Endodermal cell (in vitro differentiated cells): ENCODE data around the gene LYPD1. TPM values are rescaled to one million over a fixed set of nuclear protein-coding genes. Genes with fewer than 3 reads are reported as not detected.

Experiments
- DNase-seq: peaks from one replicate; pipeline ENCODE4 v3.0.0-alpha.2; 2017
- H3K27ac ChIP-seq: 2 replicates; pipeline ENCODE4 v1.5.1; 2013; ENCODE audit warnings: mild to moderate bottlenecking, low read depth, low read length, moderate library complexity
- H3K27me3 ChIP-seq: 2 replicates; pipeline ENCODE4 v1.6.1; 2013; ENCODE audit warnings: mild to moderate bottlenecking, low read length, moderate library complexity; ENCODE audit not compliant: insufficient read depth, control insufficient read depth, poor library complexity, severe bottlenecking
- H3K36me3 ChIP-seq: 2 replicates; pipeline ENCODE4 v1.7.0; 2013; ENCODE audit warnings: mild to moderate bottlenecking, low read length, moderate library complexity; ENCODE audit not compliant: control insufficient read depth, insufficient read depth
- H3K4me1 ChIP-seq: one replicate; pipeline ENCODE4 v1.7.0; 2013; ENCODE audit warnings: low read length; ENCODE audit not compliant: control insufficient read depth, insufficient read depth
- H3K4me3 ChIP-seq: 2 replicates; pipeline ENCODE4 v1.5.1; 2013; ENCODE audit warnings: mild to moderate bottlenecking, low read length, moderate library complexity
- H3K9ac ChIP-seq: 2 replicates; pipeline ENCODE4 v1.6.1; 2013; ENCODE audit warnings: mild to moderate bottlenecking, low read length, moderate library complexity; ENCODE audit not compliant: poor library complexity, severe bottlenecking; ENCODE audit errors: extremely low read depth
- H3K9me3 ChIP-seq: 2 replicates; pipeline ENCODE4 v1.6.1; 2013; ENCODE audit warnings: mild to moderate bottlenecking, low read length, moderate library complexity; ENCODE audit not compliant: control insufficient read depth
- H3K27ac Mint-ChIP-seq: 2 replicates; pipeline ENCODE4 v1.8.0; 2020; ENCODE audit warnings: mixed read lengths
- H3K27me3 Mint-ChIP-seq: 2 replicates; pipeline ENCODE4 v1.8.0; 2021; ENCODE audit warnings: mild to moderate bottlenecking, mixed read lengths; ENCODE audit not compliant: insufficient read depth
- H3K36me3 Mint-ChIP-seq: 2 replicates; pipeline ENCODE4 v1.8.0; 2020; ENCODE audit warnings: low read depth, mixed read lengths
- H3K4me1 Mint-ChIP-seq: 2 replicates; pipeline ENCODE4 v1.8.0; 2020; ENCODE audit warnings: mixed read lengths
- H3K4me3 Mint-ChIP-seq: 2 replicates; pipeline ENCODE4 v1.8.0; 2020; ENCODE audit warnings: mild to moderate bottlenecking, moderate library complexity, mixed read lengths
- H3K9me3 Mint-ChIP-seq: 2 replicates; pipeline ENCODE4 v1.8.0; 2020; ENCODE audit warnings: mild to moderate bottlenecking, mixed read lengths
- WGBS, 2 experiments: methylation state at CpG; one replicate each; pipeline versions ENCODE4 v1.1.5 to v1.1.7; 2013; ENCODE audit warnings: missing lambda C conversion rate in 2 of 2, mixed read lengths in 1 of 2; ENCODE audit not compliant: insufficient coverage in 1 of 2, insufficient read length in 1 of 2; 5-methylcytosine and 5-hydroxymethylcytosine counted together
- total RNA-seq, 2 donors: library from RNA; stranded (reverse); fragmentation: NEBNext Ultra II Directional in 1 of 2; extraction: Animal tissue kit (Norgen Biotek cat#: 25700) in 1 of 2; gene quantifications; 2 replicates in 1 of 2; 3 replicates in 1 of 2; pipeline ENCODE4 v1.2.1, GENCODE V29; 2021
- TF ChIP-seq, protein P1 (sequence below): fragments of 200-600 bp; sonication (generic); conservative IDR thresholded peaks from 2 replicates; pipeline ENCODE4 v1.5.0; 2021; ENCODE audit warnings: antibody characterized with exemption, mild to moderate bottlenecking

LYPD1 gene
- total RNA-seq, 2 donors from 2014 or later, result 2.0 to 2.4 TPM

GRCh38 chr2:132595693-132596092 lies 74.3 kb downstream of the LYPD1 start:
- H3K27me3 Mint-ChIP-seq, result no peaks in the 10 kb centered on the region
- peaks cover 6% of the 10 kb centered on the region for H3K9me3 Mint-ChIP-seq
- H3K36me3 Mint-ChIP-seq, result peaks cover 3% of the 10 kb centered on the region
- Histone ChIP-seq H3K4me3 (no peak overlapping the region), H3K27me3 (no peaks in the 10 kb centered on the region), H3K4me1 (peaks cover 5% of the 10 kb centered on the region), H3K27ac (peak overlapping the region; percentile 16), H3K9ac (no peak overlapping the region), H3K36me3 (no peaks in the 10 kb centered on the region), H3K9me3 (peaks cover 14% of the 10 kb centered on the region)
- H3K4me3 Mint-ChIP-seq, result no peak overlapping the region
- TF ChIP-seq, protein P1, sequence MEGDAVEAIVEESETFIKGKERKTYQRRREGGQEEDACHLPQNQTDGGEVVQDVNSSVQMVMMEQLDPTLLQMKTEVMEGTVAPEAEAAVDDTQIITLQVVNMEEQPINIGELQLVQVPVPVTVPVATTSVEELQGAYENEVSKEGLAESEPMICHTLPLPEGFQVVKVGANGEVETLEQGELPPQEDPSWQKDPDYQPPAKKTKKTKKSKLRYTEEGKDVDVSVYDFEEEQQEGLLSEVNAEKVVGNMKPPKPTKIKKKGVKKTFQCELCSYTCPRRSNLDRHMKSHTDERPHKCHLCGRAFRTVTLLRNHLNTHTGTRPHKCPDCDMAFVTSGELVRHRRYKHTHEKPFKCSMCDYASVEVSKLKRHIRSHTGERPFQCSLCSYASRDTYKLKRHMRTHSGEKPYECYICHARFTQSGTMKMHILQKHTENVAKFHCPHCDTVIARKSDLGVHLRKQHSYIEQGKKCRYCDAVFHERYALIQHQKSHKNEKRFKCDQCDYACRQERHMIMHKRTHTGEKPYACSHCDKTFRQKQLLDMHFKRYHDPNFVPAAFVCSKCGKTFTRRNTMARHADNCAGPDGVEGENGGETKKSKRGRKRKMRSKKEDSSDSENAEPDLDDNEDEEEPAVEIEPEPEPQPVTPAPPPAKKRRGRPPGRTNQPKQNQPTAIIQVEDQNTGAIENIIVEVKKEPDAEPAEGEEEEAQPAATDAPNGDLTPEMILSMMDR, result no peak
- peaks cover 31% of the 10 kb centered on the region for H3K4me1 Mint-ChIP-seq
- DNase-seq, result no peak
- WGBS, 2 experiments, result 93 to 94% methylated on average over 2 of the region's 2 CpGs
- no peak overlapping the region for H3K27ac Mint-ChIP-seq

- Mint-ChIP-seq H3K27me3 (no peaks in the 10 kb centered on the region), H3K36me3 (peaks cover 5% of the 10 kb centered on the region), H3K4me1 (peaks cover 33% of the 10 kb centered on the region), H3K4me3 (no peak overlapping the region), H3K9me3 (peaks cover 6% of the 10 kb centered on the region), H3K27ac (no peak overlapping the region)
- no peak for DNase-seq
- Histone ChIP-seq H3K4me3 (no peak overlapping the region), H3K36me3 (no peaks in the 10 kb centered on the region), H3K27me3 (no peaks in the 10 kb centered on the region), H3K9me3 (peaks cover 14% of the 10 kb centered on the region), H3K4me1 (peaks cover 5% of the 10 kb centered on the region), H3K27ac (no peak overlapping the region), H3K9ac (no peak overlapping the region)
- TF ChIP-seq, protein P1, result no peak
- 90 to 98% methylated on average over 3 to 5 of the region's 6 CpGs for WGBS, 2 experiments
These were observed 74.8 kb downstream of the LYPD1 start for GRCh38 chr2:132595186-132595585.
